GM21423 (cell line): Measurements from ENCODE around the gene DOK1.
"Not testable (repeated sequence)": the region's sequence is repeated elsewhere in the genome, so short reads cannot be mapped to it uniquely, and the experiment has no call there.

ENCODE experiments used
- ATAC-seq: cut with Tn5 transposase; IDR thresholded peaks from one replicate; pipeline ENCODE4 v1.9.1; 2021; ENCODE audit warnings: mild to moderate bottlenecking, moderate library complexity; ENCODE audit not compliant: unreplicated experiment

Gene DOK1

GRCh38 chr2:74548285-74548899, 6.1 kb upstream of the DOK1 start:
- no peak for ATAC-seq

GRCh38 chr2:74548900-74549826, 5.4 kb upstream of the DOK1 start:
- no peak for ATAC-seq

GRCh38 chr2:74550231-74550630, 4.3 kb upstream of the DOK1 start:
- ATAC-seq = no peak

GRCh38 chr2:74551530-74551929, 3.0 kb upstream of the DOK1 start:
- ATAC-seq = no peak

GRCh38 chr2:74551942-74552913, 2.3 kb upstream of the DOK1 start:
- ATAC-seq = no peak

- no peak for ATAC-seq
Observed at GRCh38 chr2:74552914-74553811, 1.4 kb upstream of the DOK1 start.

GRCh38 chr2:74554820-74555531, 456 bp downstream of the DOK1 start:
- peak; percentile 38 for ATAC-seq

- ATAC-seq = no peak
Observed at GRCh38 chr2:74555610-74556103, 1.1 kb downstream of the DOK1 start.

GRCh38 chr2:74556159-74556558, 1.6 kb downstream of the DOK1 start:
- ATAC-seq = no peak

- no peak for ATAC-seq
Observed at GRCh38 chr2:74556831-74557370, 2.4 kb downstream of the DOK1 start.

GRCh38 chr2:74558284-74559230, 4.0 kb downstream of the DOK1 start:
- no peak for ATAC-seq

- no peak for ATAC-seq
Observed at GRCh38 chr2:74559912-74560311, 5.4 kb downstream of the DOK1 start.

- ATAC-seq = no peak
Observed at GRCh38 chr2:74560591-74560990, 6.1 kb downstream of the DOK1 start.

- ATAC-seq = not testable (repeated sequence)
Observed at GRCh38 chr2:74561022-74561421, 6.5 kb downstream of the DOK1 start.

- ATAC-seq = no peak
Observed at GRCh38 chr2:74562126-74562775, 7.7 kb downstream of the DOK1 start.

GRCh38 chr2:74564222-74564621, 9.7 kb downstream of the DOK1 start:
- no peak for ATAC-seq

- no peak for ATAC-seq
Observed at GRCh38 chr2:74566076-74566753, 11.7 kb downstream of the DOK1 start.
